Stimulated activated naive CD8-positive, alpha-beta T cell treated with anti-CD3 and anti-CD28 coated beads, Interleukin-15, Interleukin-2, amounts not matched to agents 100 U/mL and 50 U/mL, for 24 hours (primary cell): ENCODE data around the gene C1GALT1C1.
"Not testable (repeated sequence)": the region's sequence is repeated elsewhere in the genome, so short reads cannot be mapped to it uniquely, and the experiment has no call there.

ENCODE experiments used
- ATAC-seq: fragments of 150-1000 bp; cut with Tn5 transposase; one replicate; pipeline ENCODE4 v1.10.0; 2021
- DNase-seq: peaks from one replicate; pipeline ENCODE4 v3.0.0; 2021

Gene C1GALT1C1

GRCh38 chrX:120629667-120630537 lies at the start of gene C1GALT1C1:
Gene C1GALT1C1, minus strand, starts transcription at chrX:120630054. Its CDS starts 2,888 bp downstream, at chrX:120627166.
- DNase-seq, result peak; percentile 89
- peak; percentile 97 for ATAC-seq

DNA sequence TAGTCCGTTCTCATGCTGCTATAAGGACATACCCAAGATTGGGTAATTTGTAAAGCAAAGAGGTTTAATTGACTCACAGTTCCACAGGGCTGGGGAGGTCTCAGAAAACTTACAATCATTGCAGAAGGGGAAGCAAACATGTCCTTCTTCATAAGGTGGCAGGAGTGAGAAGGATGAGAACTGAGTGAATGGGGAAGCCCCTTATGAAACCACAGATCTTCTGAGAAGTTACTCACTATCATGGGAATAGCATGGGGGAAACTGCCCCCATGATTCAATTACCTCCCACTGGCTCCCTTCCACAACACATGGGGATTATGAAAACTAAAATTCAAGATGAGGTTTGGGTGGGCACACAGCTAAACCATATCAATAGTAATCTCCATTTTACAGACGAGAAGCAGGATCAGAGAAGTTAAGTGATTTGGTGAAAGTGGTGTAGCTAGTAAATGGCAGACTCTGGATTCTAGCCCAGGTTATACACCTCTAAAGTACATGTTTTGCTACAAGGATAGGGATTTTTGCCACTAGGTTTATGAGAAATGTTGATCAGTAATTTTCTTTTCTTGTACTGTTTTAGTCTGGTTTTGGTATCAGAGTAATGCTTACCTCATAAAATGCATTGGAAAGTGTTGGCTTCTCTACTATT lies 47.3 kb upstream of the C1GALT1C1 start:
- DNase-seq (peak; percentile 9), ATAC-seq (peak; percentile 94)

DNA sequence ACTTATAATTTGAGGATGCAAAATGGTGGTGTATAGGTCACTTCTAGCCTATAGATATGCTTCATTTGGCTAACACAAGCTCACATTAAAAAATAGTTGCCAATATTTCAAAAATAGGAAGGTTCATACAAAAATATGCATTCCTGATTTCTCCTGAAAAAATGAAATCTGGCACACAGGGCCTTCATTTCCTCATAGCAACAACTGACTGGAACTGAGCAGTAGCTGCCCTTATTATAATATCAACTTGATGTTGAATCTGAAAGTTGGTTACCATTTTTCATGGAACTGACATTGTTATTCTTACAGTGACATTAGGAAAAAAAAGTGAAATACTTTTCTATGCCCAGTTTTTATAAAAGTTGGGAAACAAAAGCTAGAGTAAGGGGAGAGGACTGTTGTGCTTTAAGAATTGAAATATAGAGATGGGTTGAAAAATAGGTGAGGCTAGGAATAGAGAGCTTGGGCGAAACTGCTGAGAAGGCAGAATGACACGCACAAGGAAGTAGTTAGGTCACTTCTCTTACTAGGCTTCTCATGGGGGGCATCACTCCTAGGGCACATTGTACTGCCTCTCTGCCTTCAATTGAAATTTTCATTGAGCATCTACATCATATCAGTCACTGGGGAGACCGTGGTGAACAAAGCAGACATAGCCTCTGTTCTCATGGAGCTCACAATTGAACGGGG lies 43.1 kb upstream of the C1GALT1C1 start:
- ATAC-seq, result no peak
- no peak for DNase-seq

DNA sequence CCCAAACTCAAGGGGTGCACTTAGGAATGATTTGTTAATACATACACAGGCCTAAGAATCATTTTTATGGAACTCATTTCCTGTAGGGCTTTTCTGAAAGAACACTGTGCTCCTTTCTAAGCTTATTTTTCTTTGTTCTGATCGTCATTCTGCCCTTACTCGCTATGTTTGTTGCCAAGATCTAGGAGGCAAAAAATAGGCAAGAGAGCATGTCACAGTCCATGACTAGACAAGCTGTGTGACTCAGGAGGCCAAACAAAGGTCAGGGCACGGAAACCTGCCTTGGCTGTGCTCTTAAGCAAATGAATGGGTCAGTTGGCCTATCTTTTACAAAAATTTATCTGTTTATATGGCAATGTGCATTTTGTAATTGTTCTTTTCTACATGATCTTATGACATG lies 42.5 kb upstream of the C1GALT1C1 start:
- ATAC-seq (no peak), DNase-seq (no peak)

DNA sequence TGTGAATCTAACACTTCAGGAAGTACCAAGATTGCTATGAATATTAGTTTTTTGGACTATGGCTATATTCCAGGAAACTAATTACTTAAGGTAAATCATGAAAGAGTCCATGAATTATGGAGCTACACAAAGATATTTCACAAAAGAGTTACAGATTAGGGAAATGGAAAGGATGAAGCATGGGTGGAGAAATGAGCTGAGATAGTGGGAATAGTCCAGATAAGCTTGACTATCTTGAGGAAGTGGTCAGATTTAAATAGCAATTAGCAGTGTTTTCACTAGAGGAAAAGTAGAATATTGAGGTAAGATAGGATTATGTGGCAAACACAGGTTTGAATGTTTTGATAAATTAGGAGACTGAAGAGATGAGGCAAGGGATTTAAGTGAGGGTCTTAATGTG lies 42.1 kb upstream of the C1GALT1C1 start:
- no peak for DNase-seq
- ATAC-seq, result no peak

DNA sequence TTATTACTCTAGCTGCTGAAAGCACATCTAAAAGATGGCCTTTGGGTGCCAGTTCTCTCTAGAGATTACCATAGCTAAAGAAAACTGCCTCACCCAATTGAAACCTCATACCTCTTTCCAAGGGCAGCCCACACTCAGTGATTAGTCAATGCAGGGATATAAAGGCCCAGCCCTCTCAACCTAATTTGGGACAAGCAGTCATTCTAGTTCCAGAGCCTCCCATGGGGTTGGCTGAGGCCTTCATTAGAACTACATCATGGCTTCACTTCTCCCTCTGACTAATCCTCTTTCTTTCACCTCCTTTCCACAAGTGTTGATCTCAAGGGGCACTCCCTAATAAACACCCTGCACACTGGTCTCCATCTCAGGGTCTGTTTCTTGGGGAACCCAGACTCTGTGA lies 38.5 kb upstream of the C1GALT1C1 start:
- ATAC-seq, result no peak

DNA sequence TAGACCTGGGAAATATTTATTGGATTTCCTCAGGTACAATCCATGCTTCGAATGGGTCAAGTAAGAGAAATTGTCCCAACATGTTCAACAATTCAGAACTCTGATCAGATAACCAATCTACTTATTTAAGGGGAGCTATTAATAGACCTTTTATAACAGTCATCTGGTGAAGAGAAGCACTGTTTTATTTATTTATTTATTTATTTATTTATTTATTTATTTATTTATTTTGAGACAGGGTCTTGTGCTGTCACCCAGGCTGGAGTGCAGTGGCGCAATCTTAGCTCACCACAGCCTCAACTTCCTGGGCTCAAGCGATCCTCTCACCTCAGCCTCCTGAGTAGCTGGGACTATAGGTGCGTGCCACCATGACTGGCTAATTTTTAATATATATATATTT lies 34.7 kb upstream of the C1GALT1C1 start:
- ATAC-seq, DNase-seq: not testable (repeated sequence)

More for the DNA sequence above, 38.5 kb upstream of the C1GALT1C1 start:
- no peak for DNase-seq

DNA sequence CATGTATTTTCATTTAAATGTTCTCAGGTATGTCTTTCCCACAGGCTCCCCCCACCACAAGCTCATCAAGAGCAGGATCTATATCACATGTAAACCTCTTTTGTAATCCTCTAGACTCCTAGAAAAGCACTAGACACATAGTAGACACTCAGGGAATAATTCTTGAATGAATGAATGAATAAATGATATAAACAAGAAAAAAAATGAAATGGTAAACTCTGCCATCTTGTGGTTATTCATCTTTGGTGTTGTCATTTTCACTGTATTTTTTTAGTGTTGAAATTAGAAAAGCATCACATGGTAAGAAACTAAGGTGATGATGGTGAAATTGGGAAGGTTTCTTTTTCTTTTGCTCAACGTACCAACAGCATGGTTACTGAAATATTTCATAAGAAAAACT lies 34.2 kb upstream of the C1GALT1C1 start:
- DNase-seq, result no peak
- no peak for ATAC-seq

- ATAC-seq, result no peak
- DNase-seq, result no peak
Observed at GRCh38 chrX:120662662-120663061, 32.8 kb upstream of the C1GALT1C1 start.

DNA sequence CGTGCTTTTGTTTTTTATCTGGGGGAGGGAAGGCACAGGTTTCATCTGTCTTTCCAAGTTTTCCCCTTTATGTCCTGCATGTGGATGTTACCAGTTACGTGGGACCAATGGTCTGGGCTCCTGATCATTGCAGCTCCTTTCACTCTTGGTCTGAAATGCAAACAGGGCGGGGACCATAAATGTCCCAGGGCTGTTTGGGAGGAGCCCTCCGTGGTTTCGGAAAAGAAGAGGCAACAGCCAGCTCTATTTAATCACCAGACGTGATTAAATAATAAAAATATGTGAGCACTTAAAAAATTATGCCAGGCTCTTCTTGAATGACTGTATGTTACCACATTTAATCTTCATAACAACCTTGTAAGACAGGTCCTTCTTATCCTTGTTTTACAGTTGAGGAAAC lies 30.8 kb upstream of the C1GALT1C1 start:
- ATAC-seq (no peak), DNase-seq (no peak)

- DNase-seq (no peak), ATAC-seq (no peak)
Observed at GRCh38 chrX:120653000-120653399, 23.1 kb upstream of the C1GALT1C1 start.

DNA sequence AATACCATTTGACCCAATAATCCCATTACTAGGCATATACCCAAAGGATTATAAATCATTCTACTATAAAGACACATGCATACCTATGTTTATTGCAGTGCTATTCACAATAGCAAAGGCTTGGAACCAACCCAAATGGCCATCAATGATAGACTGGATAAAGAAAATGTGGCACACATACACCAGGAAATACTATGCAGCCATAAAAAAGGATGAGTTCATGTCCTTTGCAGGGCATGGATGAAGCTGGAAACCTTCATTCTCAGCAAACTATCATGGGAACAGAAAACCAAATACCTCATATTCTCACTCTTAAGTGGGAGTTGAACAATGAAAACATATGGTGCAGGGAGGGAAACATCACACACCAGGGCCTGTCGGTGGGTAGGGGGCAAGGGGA lies 22.4 kb upstream of the C1GALT1C1 start:
- DNase-seq, ATAC-seq: not testable (repeated sequence)

GRCh38 chrX:120647127-120647526 lies 17.3 kb upstream of the C1GALT1C1 start:
- ATAC-seq, result no peak
- DNase-seq, result no peak

GRCh38 chrX:120642871-120643270 lies 13.0 kb upstream of the C1GALT1C1 start:
- ATAC-seq, result no peak
- no peak for DNase-seq

DNA sequence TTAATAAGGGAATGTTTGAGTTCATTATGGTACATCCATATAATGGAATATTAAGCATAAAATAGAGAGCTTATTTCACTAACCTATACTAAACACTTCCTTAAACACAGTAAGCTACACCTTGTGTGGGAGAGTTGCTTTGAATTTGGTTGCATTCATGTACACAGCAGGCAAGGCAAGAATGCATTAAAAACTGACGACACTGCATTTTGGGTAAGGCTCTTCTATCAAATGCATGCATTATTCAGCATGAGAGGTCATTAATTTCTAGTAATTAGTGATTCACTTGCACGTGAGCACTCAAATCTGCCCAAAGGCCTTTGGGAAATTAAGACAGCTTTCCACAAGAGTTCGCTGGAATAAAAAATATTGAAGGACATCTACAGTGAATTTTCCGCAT lies 8.8 kb upstream of the C1GALT1C1 start:
- ATAC-seq, result no peak

GRCh38 chrX:120625371-120625770 lies 4.5 kb downstream of the C1GALT1C1 start:
- no peak for ATAC-seq
- no peak for DNase-seq

More for the DNA sequence above, 8.8 kb upstream of the C1GALT1C1 start:
- DNase-seq, result no peak

DNA sequence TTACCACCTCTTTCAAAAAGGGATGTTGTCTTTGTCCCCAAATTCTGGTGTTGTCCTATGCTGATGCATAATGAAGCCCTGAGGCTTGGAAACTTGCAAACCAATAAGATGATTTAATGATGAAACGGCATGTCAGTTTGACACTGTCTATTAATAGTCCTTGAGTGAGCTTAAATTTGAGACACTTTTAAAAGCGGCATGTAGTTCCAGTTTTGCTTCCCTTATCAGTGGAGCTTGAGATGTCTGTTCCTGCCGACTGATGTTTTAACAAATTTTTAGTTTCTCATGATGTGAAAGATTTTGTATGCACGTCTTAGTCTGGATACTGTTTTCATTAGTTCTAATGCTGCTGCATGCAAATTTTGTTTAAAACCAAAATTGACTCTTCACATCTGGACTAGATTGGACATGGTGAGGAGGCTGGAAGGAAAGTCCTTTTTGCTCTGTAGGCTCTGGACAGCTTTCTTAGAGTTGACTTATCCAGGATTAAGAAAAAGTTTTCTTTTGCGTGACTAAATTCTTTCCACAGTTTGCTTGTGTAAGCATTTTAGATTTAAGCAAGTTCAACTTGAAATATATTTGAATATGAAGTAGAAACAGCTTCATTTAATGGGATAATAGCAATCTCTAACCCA lies 11.7 kb downstream of the C1GALT1C1 start:
- DNase-seq, result no peak
- no peak for ATAC-seq

- DNase-seq (no peak), ATAC-seq (no peak)
Observed at GRCh38 chrX:120614816-120615215, 15.0 kb downstream of the C1GALT1C1 start.

DNA sequence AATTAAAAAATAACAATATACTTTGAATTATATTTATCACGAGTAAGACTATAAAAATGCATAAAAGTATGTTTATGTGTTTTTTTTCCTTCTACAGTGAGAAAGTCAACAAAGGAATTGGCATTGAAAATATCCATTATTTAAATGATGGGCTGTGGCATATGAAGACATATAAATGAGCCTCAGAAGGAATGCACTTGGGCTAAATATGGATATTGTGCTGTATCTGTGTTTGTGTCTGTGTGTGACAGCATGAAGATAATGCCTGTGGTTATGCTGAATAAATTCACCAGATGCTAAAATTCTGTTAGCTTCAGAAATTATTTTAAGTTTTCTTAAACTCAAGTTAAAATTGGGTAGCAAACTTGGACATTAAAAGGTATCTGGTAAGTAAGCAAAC lies 17.8 kb downstream of the C1GALT1C1 start:
- DNase-seq, result no peak
- ATAC-seq, result no peak

DNA sequence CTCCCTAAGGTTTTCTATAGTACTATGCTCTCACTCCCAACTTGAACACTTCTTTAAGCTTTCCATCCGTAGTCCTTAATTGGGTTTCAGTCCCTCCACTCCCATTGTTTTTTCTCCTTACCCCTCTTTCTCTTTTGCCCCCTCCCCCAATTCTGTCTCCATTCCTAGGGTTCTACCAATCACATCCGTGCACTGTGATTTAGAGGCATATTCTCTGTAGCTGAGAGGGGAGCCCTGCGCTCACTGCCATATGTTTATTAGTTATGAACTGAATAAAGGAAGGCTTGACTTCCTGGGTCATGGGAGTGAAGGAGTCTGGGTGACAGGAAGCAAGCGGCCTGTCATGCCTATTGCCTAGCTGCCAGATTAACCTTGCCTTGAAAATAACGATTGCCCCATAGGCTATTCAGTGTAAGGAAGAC lies 25.5 kb downstream of the C1GALT1C1 start:
- ATAC-seq, result peak; percentile 67
- peak; percentile 8 for DNase-seq

DNA sequence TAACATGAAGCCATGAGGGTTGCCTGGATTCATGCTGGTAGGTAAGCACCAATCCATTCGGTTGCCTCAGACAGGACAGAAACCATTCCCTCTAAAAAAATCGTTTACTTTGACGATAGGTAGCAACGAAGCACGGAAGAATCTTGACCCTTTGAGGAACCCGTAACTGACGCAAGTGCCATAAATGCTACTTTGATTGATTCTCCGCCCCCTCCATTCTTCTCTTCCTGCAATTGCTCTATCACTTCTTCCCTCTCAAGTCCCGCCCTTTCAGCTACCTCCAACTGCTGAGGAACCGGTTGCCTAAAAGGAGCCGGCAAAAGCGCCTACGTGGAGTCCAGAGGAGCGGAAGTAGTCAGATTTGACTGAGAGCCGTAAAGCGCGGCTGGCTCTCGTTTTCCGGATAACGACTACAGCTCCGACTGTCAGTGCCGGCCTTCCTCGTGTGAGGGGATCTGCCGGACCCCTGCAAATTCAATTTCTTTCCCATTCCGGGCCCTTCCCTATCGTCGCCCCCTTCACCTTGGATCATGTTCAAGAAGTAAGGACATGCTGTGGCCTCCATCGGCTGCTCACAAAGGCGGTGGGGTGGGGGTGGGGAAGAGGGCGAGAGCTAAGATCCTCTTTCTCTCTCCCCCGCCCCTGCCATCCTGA lies 26.0 kb downstream of the C1GALT1C1 start, which contains the start of gene MCTS1:
Gene MCTS1 (plus strand): TSS at position 395 of the 654 bp plus-strand sequence. CDS start 136 bp downstream, at position 531.
- peak; percentile 98 for ATAC-seq

GRCh38 chrX:120585702-120586101 lies 44.2 kb downstream of the C1GALT1C1 start:
- ATAC-seq, result no peak
- DNase-seq, result no peak

More for the DNA sequence above, 26.0 kb downstream of the C1GALT1C1 start, which contains the start of gene MCTS1:
- DNase-seq, result peak; percentile 73
